Measurements from ENCODE around the gene LVRN.
"Not testable (repeated sequence)": the region's sequence is repeated elsewhere in the genome, so short reads cannot be mapped to it uniquely, and the experiment has no call there.

Gene LVRN, protein sequence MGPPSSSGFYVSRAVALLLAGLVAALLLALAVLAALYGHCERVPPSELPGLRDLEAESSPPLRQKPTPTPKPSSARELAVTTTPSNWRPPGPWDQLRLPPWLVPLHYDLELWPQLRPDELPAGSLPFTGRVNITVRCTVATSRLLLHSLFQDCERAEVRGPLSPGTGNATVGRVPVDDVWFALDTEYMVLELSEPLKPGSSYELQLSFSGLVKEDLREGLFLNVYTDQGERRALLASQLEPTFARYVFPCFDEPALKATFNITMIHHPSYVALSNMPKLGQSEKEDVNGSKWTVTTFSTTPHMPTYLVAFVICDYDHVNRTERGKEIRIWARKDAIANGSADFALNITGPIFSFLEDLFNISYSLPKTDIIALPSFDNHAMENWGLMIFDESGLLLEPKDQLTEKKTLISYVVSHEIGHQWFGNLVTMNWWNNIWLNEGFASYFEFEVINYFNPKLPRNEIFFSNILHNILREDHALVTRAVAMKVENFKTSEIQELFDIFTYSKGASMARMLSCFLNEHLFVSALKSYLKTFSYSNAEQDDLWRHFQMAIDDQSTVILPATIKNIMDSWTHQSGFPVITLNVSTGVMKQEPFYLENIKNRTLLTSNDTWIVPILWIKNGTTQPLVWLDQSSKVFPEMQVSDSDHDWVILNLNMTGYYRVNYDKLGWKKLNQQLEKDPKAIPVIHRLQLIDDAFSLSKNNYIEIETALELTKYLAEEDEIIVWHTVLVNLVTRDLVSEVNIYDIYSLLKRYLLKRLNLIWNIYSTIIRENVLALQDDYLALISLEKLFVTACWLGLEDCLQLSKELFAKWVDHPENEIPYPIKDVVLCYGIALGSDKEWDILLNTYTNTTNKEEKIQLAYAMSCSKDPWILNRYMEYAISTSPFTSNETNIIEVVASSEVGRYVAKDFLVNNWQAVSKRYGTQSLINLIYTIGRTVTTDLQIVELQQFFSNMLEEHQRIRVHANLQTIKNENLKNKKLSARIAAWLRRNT

DNA sequence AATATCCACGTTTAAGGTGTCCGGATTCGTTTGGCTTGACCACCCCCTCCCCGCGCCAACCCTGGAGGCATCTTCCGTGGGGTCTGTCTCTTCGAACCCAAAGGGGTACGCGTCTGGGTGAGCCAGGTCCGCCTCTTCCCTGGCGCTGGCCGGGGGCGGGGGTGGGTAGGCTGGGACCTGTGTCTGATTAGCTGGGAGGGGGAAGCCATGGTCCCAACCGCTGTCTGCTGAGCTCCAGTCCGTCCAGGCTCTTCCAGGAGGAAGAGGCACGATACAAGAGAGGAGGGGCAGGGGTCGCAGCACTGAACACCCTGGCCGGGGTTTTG is at the start of gene LVRN:
TSS of gene LVRN (plus strand) at position 237 of the 326 bp plus-strand sequence. CDS start 143 bp downstream, outside the sequence.
- no peak for DNase-seq

DNA sequence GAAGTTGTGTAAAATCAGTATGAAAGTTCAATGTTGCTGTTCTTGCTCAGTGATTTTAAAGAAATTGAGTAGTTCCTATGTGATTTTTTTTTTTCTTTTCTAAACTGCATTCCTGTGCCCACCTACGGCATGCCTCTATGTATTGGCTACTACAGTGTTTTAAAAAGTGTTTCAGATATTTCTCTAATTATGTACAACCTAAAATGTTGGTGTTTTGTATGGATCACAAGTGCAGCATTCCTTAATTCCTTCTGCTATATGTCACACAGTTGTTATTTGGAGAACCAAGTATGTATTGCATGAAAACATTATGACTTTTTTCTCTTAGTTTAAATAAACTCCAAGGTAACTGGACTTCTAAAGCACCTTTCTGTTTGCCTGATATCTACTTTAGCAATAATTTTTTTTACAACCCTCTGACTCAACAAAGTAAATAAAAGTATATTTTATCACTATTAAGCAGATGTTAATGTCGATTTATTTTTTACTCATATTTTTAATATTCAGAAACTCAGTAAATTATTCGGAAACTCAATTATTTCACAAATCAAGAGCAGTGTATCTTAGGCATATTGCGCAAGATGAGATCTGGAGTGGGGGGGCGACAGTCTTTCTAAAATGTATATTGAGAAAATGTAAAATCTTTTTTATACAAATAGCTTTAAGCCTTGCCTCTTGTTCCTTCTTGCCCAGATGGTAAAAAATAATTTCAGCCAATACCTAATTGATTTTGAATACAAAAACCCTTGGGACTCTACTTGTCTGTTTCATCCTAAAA is 48.5 kb upstream of the LVRN start:
- DNase-seq: not testable (repeated sequence)

DNA sequence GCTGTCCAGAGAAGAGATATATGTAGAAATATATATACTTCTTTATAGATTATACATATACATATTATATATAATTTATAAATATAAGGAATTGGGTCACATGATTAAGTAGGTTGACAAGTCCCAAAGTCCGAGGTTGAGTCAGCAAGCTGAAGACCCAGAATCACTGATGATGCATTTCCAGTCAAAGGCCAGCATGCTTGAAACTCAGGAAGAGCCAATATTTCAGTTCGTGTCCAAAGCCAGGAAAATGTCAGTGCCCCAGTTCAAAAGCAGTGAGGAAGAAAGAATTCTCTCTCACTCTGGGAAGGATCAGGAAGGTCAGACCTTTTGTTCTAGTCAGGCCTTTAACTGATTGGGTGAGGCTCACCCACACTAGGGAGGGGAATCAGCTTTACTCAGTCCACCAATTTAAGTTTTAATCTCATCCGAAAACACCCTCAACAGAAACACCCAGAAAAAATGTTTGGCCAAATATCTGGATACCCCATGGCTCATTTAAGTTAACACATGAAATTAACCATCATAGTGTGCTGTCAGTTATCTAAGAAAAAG is 42.0 kb upstream of the LVRN start:
- DNase-seq: no peak

DNA sequence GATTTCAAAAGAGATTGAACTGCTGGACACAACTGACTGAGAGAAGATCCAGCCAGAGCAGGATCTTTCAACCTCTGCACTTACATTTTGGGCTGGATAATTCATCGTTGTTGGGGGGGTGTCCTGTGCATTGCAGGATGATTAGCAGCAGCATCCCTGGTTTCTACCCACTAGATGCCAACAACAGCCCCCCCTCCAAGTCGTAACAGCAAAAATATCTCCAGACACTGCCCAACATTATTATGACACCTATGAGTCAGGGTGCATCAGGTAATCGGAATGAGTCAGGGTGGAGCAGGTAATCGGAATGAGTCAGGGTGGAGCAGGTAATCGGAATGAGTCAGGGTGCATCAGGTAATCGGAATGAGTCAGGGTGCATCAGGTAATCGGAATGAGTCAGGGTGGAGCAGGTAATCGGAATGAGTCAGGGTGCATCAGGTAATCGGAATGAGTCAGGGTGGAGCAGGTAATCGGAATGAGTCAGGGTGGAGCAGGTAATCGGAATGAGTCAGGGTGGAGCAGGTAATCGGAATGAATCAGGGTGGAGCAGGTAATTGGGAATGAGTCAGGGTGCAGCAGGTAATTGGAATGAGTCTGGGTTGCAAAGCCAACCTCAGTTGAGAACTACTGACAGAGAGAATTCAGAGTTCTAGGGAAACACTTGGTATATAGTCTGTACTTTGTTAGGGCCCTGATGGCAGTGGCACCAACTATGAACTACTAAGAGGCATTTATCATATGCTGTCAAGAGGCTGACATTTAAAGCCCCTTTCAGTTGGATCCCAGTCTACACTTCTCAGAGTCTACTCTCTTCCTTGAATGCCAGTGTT is 33.5 kb upstream of the LVRN start:
- DNase-seq: not testable (repeated sequence)

DNA sequence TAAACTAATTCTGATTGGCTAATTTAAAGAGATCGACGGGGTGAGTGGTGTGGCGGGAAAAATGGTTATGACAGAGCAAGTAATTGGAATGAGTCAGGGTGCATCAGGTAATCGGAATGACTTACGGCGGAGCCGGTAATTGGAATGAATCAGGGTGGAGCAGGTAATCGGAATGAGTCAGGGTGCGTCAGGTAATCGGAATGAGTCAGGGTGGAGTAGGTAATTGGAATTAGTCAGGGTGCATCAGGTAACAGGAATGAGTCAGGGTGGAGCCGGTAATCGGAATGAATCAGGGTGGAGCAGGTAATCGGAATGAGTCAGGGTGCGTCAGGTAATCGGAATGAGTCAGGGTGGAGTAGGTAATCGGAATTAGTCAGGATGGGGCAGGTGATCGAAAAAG is 32.1 kb upstream of the LVRN start:
- not testable (repeated sequence) for DNase-seq

DNA sequence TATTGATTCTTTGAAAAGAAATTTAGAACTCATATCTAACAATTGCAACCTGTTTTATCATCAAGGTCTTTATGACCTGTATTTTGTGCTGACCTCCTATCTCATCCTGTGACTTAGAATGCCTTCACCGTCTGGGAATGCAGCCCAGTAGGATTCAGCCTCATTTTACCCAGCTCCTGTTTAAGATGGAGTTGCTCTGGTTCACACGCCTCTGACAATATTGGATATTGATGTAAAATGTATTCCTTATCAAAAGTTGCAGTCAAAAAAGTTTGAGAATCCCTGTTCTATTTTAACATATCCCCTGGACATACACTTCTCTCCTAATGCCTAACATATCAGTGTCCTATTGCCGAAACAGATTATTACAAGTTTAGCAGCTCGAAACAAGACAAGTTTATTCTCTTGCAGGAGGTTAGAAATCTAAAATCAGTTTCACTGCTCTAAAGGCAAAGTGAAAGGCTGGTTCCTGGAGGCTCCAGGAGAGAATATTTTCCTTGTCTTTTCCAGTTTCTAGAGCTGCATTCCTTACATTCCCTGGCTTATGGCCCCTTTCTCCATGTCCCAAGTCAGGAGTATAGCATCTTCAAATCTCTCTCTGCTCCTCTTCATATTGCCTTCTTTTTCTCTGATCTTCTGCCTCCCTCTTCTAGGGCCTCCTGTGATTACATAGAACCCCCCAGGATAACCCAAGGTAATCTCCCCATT is 31.5 kb upstream of the LVRN start:
- no peak for DNase-seq

DNA sequence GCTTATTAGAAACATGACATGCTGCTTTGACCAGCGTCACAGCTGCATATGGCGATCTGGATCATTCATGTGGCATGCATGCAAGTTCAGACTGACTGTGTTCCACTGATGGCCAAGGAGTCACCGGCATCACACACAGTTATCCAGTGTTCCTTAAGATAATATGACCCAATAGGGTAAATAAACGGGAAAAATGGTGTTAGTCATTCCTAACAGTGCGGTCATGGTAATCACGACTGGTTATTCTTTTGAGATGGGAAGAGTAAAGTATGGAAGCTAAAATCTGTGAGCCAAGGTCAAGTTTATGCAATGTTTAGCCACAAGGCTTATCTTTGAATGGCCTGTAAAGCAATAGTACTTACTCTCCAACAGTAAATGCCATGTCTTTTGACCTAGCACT is 29.3 kb upstream of the LVRN start:
- no peak for DNase-seq

DNA sequence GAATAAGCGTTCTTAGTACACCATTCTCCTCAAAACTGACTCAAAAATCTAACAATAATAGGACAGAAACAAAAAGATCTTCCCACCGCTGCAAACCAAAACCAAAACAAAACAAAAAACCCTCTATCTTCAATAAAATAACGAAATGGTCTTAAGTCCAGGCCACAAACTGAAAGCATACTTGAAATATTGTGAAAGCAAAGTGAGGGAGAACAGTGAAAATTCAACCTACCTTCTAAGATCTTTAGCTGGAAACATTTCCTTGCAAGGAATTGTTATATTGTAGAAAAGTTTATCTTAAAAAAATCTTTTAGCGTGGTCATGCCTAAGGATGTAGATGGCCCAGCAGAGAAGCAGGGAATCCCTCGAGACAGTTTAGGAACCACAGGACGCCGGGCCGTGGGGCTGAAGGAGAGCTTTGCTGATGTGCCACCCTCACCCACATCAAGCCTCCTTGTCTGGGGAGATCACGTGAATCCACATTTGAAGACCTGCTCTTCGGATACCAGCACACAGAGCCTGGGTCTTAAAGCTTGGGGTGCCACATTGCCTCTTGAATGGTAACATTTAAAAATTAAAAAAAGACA is 27.8 kb upstream of the LVRN start:
- no peak for DNase-seq

DNA sequence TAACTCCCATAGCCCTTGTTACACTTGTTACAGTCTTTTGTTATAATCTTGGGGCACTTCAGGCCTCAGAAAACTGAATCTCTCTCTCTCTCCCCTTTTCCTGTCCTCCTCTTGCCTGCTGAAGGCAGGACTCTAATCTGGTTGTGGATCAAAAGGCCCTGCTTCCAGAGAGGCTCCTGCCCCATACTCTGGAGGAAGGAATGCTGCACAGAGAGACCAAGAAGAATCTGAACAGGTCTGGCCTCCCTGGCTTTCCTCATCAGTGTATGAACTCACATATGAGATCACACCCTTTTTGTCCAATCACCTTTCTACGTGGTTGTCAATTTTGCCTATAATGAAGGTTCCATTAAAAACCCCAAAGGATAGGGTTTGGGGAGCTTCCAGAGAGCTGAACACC is 26.2 kb upstream of the LVRN start:
- no peak for DNase-seq

DNA sequence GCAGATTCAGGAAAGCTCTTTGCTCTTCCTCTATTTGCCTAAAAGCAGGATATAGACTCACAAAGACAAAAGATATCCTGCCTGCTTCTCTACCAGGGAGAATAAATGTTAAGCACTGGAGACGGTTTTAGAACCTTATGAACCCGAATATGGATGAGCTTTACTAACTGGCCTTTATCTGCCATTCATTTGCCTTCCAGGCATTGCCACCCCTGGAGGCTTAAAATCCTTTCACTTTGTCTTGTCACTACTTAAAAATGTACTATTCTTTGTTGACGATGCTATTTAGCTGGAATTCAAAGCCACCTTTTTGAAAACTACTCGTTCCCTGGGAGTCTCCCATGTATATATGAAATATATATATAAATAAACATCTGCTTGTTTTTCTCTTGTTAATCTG is 23.2 kb upstream of the LVRN start:
- DNase-seq: no peak

DNA sequence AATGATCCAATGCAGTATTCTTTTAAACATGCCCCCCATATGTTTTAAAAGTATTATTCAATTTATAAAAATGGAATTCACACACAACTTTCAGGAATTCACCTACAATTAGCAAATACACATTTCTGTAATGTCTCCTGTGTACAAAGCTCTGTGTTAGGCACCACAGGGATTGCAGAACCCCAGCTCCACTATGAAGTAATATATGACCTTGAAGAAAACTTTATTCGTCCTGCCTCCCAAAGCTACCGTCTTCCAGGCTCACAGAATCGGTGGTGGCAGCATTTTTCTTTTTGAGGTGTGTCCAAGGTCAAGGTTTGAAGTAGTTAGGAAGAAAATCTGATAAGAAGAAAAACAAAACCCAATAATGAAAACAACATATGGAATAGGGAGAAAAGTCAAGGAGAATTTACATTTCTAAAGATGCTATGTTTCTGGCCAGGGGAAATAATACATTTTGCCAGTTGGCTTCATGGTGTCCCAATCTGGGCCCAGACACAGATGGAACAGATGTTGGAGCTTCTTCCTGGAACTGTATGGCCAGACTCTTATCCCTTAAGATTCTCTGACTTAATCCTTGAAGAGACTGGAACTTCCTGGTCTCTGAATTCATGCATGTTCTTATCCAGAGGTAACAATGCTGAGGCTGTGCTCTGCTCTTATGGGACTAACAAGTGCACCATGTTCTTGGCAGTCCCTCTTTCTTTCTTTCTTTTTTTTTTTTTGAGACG is 22.0 kb upstream of the LVRN start:
- DNase-seq: no peak

DNA sequence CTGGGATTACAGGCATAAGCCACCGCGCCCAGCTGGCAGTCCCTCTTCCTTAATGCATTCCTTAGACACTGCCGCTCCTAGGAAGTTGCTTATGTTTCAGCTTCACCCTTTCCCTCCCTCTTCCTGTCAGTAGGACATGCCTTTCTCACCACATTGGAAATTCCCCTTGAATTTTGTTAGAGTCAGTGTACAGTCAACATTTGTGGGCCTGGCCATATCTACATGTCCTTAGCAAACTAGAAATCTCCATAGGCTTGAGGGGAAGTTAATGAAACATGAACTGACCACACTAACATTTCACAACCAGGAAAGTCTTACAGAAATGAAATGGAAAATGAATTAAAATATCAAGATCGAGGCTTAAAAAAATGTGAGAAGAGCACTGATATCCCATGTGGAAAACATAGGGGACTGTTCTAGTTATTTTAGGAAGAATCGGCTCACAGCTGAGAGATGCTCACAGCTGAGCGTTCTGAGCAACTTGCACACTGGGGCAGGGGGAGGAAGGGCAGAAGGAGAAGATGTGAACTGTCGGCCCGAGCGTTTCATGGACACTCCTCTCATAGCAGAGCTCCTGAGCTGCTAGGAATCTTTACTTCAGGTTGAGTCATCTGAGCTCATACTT is 21.1 kb upstream of the LVRN start:
- no peak for DNase-seq

DNA sequence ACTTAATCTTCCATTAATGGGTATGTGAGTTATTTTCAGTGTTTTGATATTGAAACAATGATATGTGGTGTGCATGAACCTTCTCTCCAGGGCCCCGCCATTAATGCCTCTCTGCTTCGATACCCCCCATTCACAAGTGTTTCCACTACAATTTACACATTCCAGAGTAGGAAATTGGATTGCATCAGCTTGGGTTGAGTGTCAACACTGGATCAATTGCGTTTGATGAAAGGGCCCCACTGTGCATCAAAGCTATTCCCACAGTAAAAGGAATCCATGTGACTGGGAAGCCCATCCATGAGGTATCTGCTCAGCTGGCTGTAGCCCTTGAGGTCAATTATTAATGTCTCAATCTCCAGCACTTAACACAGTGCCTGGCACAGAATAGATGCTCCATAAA is 17.8 kb upstream of the LVRN start:
- no peak for DNase-seq

DNA sequence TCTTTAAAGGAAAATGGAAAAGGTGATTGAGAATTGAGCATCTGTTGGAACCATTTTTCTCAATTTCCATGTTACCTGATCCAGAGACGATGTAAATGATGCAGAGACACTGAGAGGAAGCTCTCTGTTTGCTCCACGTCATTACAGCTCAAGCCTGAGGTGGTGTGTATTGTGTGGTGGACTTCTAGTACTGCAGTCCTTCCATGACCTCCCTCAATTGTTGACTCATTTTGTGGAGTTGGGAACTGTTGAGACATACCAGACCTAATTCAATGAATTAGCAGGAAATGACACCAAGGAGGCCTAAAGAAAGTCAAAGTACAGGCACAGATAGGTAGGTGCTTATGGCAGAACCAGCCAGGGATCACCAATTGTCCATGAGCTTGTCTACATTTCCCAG is 15.6 kb upstream of the LVRN start:
- DNase-seq: no peak

DNA sequence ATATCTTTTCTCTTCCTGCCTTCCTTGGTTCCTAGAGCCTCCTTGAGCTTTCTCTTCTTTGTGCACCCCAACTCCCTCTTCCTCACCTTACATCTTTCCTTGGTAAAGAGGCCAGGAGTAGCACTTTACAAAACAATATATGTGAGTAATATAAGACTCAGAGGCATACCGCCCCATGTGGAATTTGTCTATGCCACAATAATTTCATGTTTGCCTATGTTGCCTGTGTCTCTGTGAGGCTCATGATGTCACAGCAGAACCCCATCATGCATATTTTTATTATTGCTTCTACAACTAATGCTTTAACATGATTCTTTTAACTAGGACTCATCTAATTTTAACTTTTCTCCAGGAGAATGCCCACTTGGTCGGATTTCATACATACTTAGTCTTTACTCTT is 15.0 kb upstream of the LVRN start:
- no peak for DNase-seq

DNA sequence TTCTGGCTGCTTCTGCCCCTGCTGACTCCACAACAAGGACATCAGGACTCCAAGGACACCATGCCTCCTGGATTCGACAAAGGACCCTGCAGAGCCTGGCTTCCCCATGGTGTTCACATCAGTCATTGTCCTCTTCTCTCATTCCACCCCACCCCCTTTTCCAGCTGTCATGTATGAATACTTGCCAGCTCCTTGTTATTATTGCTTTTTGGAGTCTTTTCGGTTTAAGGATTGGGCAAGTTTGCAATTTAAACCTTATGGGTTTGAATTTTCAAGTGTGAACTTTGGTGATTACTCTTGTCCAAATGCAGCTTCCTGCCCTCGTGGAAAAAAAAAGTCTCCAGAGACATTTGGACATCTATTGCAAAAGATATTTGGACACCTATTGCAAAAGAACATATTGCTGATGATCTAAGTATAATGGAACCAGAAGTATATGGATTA is 14.2 kb upstream of the LVRN start:
- no peak for DNase-seq

DNA sequence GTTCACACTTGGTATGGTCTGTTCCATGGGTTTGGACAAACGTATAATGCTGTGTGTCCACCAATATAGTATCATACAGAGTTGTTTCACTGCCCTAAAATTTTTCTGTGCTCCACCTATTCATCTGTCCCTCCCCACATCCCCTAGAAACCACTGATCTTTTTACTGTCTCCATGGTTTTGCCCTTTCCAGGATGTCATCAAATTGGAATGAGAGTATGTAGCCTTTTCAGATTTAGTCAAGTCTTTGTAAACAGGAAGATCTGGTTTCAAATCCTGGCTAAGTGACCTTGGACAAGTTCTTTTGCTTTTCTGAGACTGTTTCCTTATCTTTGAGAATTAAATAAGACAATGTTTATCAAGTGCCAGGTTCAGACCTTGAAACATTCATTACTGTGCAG is 13.2 kb upstream of the LVRN start:
- no peak for DNase-seq

DNA sequence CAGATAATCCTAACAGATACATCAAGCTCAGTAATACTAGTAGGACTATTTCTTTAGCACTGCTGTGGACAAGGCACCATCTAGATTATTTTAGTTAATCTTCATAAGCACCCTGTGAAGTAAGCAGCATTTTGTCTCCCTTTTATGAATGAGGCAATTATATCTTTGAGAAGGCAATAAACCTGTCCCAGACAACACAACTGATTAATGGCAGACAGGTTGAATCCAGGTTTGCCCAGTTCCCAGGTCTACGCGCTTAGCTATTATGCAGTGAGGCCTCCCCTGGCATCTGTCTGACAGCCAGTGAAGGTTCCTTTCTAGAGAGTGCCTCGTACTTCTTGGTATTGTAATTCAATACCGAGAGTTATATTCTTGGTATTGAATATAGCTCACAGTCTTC is 9.7 kb upstream of the LVRN start:
- no peak for DNase-seq

DNA sequence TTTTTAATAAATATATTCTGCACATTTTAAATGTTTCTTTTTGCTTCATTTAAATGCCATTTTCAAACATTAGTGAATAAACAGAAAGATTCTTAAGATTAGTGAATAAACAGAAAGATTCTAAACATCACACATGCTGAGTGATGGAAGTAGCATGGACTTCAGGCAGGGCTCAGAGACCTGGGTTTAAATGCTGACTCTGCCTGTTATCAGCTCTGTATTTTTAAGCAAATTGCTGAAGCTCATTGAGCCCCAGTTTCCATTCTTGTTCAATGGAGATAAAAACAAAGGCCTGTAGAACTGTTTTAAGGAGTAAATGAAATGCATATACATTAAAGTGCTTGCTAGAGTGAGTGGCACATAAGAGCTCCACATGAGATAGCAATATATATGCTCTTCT is 8.1 kb upstream of the LVRN start:
- no peak for DNase-seq

DNA sequence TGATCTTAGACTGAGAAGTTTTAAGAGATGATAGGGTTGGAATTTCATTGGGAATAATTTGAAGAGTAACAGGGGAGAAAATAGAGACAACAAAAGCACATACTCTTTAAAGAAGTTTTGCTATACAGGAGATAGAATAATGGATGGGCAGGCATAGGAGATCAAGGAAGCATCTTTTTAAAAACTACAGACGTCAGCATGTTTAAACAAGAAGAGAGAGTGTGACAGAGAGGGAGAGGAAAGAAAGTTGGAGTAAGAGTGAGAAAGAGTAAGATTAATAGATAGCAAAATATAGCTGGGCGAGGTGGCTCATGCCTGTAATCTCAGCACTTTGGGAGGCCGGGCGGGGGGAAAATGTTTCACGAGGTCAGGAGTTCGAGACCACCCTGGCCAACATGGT is 5.3 kb upstream of the LVRN start:
- DNase-seq: no peak

Data from CD4-positive, alpha-beta T cell treated with Interleukin-17A for 1 hour (primary cell).